HG02981 (cell line): ENCODE data around the gene PFN4.
"Not testable (repeated sequence)": the region's sequence is repeated elsewhere in the genome, so short reads cannot be mapped to it uniquely, and the experiment has no call there.

Experiments used
- ATAC-seq: cut with Tn5 transposase; IDR thresholded peaks from one replicate; pipeline ENCODE4 v1.9.1; 2021; ENCODE audit warnings: mild to moderate bottlenecking, moderate library complexity; ENCODE audit not compliant: unreplicated experiment

Gene PFN4, protein sequence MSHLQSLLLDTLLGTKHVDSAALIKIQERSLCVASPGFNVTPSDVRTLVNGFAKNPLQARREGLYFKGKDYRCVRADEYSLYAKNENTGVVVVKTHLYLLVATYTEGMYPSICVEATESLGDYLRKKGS

GRCh38 chr2:24123195-24123921 is at the start of gene PFN4, which contains the start of gene FAM228B:
Gene PFN4, minus strand, starts transcription at chr2:24123334. Its CDS starts 799 bp downstream, at chr2:24122535.
Gene FAM228B, plus strand, starts transcription at chr2:24123469. Its CDS starts 893 bp downstream, at chr2:24124362.
- peak; percentile 89 for ATAC-seq

DNA sequence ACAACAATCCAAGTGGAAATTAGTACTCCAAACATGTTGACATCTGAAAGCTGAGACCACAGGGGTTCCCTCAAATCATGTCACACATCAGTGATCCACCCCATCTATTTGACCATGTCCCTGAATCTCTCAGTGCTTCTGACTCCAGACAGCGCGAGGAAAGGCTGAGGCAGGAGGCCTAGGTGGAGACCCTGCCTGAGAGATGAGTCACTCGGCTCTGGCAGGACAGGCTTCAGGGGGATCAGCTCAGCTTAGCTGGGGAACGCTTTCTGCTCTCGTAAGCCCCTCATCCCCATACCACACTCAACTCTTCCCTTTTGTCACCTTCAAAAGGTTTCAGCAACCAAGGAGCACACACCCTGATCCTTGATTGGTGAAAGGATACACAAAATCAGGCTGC is 45.9 kb upstream of the PFN4 start:
- no peak for ATAC-seq

DNA sequence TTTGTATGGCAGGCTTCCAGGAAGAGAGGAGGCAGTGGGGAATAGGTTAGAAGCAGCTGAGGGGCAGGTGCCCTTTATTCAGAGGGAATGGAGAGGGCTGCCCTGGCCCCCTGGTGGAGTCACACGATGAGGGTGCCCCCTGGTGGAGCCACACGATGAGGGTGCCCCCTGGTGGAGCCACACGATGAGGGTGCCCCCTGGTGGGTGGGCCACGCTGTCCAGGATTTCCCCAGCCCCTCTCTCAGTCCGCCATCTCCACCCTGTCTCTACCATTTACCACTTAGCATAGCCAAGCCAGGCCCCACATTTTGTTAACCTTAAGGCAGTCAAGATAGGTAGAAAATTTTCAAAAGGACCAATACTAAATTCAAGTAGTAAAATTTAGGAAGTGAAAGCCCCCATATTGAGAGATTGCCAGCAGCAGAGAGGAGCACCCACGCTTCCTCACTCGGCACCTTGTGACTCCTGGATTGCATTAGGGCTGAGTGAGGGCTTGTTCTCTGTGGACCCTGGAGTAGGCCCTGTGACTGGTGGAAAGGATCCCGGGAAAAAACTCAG is 41.4 kb upstream of the PFN4 start:
- peak; percentile 48 for ATAC-seq

GRCh38 chr2:24163601-24164000 is 40.5 kb upstream of the PFN4 start:
- no peak for ATAC-seq

- no peak for ATAC-seq
Observed at GRCh38 chr2:24163186-24163585, 40.1 kb upstream of the PFN4 start.

- ATAC-seq: no peak
Observed at GRCh38 chr2:24162494-24162893, 39.4 kb upstream of the PFN4 start.

GRCh38 chr2:24160761-24161160 is 37.6 kb upstream of the PFN4 start:
- ATAC-seq: no peak

DNA sequence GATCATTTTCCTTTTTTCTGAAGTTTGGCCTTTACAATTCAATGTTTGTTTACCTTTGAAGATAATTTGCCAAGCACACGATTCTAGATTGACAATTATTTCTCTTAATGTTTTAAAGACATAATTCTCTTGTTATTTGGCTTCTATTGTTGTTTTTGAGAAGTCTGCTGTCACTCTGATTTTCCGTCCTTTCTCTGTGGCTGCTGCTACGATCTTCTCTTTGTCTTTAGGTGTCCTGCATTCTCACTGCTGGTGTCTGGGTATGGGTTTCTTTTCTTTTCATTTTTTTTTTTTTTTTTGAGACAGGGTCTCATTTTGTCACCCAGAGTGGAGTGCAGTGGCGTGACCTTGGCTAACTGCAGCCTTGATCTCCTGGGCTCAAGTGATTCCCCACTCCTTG is 36.6 kb upstream of the PFN4 start:
- ATAC-seq: no peak

DNA sequence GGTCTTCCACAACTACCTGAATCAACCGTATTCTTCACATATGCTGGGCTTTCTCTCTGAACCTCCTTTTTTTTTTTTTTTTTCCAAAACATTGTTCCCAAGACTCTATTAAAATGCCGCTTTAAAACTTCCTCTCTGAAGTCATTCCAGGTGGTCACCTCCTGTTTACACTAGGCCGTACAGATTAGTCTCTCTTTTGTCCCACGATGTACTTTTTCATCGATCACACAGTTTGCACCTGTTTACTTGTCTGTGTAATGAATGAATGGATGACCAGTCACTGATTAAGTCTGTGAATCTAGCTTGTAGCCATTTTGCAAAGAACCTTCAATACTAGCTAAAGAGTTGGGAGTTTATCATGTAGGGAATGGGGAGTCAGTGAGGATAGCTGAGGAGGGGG is 35.0 kb upstream of the PFN4 start:
- no peak for ATAC-seq

GRCh38 chr2:24153478-24153877 is 30.3 kb upstream of the PFN4 start:
- ATAC-seq: no peak

GRCh38 chr2:24152413-24153197 is 29.5 kb upstream of the PFN4 start:
- no peak for ATAC-seq

GRCh38 chr2:24147364-24147763 is 24.2 kb upstream of the PFN4 start:
- no peak for ATAC-seq

- ATAC-seq: not testable (repeated sequence)
Observed at GRCh38 chr2:24140305-24140704, 17.2 kb upstream of the PFN4 start.

- no peak for ATAC-seq
Observed at GRCh38 chr2:24132543-24132942, 9.4 kb upstream of the PFN4 start.

GRCh38 chr2:24125956-24126355 is 2.8 kb upstream of the PFN4 start:
- no peak for ATAC-seq

- peak; percentile 7 for ATAC-seq
Observed at GRCh38 chr2:24123922-24124580, 917 bp upstream of the PFN4 start.

- ATAC-seq: no peak
Observed at GRCh38 chr2:24122366-24123194, 554 bp downstream of the PFN4 start.

DNA sequence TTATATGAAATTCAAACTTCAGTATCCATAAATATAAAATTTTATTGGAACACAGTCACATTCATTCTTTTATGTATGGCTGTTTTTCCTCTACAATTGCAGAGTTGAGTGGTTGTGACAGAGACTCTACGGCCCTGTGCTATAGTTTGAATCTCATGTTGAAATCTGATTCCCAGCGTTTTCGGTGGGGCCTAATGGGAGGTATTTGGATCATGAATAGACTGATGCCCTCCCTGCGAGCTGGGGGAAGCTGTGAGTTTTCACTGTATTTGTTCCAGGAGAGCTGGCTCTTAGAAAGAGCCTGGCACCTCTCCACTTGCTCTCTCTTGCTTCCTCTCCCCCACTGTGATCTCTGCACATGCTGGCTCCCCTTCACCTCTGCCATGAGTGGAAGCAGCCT is 1.7 kb downstream of the PFN4 start:
- no peak for ATAC-seq

- ATAC-seq: no peak
Observed at GRCh38 chr2:24121066-24121465, 2.1 kb downstream of the PFN4 start.

DNA sequence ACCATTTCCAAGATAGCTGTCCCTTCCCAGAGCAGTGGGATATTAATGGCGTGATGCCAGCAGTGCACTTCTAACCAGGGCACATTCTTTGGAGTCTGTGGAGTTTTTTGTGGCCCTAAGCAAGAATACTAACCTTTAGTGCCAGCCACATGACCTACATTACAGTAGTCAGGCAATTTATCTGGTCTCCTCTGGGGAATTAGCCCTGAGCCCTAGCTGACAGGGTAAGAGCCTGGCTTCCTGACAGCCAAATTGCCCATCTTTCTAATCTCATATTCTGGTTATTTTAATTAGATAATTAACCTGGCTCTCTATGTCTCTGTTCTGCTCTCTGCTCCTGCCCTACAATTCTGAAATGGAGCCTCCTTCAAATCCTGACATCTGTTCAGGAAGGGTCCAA is 5.2 kb downstream of the PFN4 start:
- no peak for ATAC-seq
